Fibroblast of the aortic adventitia (primary cell): ENCODE measurements around the gene LRRC43. TPM values are rescaled to one million over a fixed set of nuclear protein-coding genes. Genes with fewer than 3 reads are reported as not detected.

Experiments
- DNase-seq: peaks from one replicate; pipeline ENCODE4 v3.0.0-alpha.2; 2010; ENCODE audit warnings: low read depth
- H3K4me3 ChIP-seq: 2 replicates; pipeline ENCODE4 v1.5.1; 2011; ENCODE audit warnings: low read depth, mild to moderate bottlenecking, control low read depth, low read length, moderate library complexity
- total RNA-seq: library from RNA; depleted of rRNA; stranded (reverse); fragments of >200 nt; gene quantifications from 2 replicates; pipeline ENCODE4 v1.2.3, GENCODE V29; 2012; ENCODE audit warnings: low replicate concordance
- TF ChIP-seq, protein P1 (sequence below): IDR thresholded peaks from 2 replicates; pipeline ENCODE4 v1.5.1; 2011; ENCODE audit warnings: mild to moderate bottlenecking, low read length, control low read depth, inconsistent platforms; ENCODE audit not compliant: insufficient read depth

Gene LRRC43
- total RNA-seq, 1 donor: 3.5 TPM

DNA sequence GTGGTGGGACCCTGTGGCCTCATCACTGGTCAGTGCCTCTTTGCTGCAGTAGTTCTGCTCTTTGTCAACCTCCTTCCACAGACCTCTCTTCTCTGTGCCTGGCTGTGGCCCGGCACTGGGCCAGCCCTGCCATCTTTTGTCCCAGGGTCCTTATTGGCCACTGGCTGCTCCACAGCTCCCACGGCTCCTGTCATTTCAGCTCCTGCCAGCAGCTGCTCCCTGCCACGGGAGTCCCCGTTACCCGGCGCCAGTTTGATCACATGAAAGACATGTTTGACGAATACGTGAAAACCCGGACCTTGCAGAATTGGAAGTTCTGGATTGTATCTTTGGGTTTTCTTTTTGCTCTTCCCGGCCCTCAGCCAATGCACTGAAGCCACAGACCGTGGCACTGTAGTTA, 44.3 kb upstream of the LRRC43 start:
- TF ChIP-seq, protein P1, sequence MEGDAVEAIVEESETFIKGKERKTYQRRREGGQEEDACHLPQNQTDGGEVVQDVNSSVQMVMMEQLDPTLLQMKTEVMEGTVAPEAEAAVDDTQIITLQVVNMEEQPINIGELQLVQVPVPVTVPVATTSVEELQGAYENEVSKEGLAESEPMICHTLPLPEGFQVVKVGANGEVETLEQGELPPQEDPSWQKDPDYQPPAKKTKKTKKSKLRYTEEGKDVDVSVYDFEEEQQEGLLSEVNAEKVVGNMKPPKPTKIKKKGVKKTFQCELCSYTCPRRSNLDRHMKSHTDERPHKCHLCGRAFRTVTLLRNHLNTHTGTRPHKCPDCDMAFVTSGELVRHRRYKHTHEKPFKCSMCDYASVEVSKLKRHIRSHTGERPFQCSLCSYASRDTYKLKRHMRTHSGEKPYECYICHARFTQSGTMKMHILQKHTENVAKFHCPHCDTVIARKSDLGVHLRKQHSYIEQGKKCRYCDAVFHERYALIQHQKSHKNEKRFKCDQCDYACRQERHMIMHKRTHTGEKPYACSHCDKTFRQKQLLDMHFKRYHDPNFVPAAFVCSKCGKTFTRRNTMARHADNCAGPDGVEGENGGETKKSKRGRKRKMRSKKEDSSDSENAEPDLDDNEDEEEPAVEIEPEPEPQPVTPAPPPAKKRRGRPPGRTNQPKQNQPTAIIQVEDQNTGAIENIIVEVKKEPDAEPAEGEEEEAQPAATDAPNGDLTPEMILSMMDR: no peak
- H3K4me3 ChIP-seq: no peak overlapping the region
- DNase-seq: no peak

DNA sequence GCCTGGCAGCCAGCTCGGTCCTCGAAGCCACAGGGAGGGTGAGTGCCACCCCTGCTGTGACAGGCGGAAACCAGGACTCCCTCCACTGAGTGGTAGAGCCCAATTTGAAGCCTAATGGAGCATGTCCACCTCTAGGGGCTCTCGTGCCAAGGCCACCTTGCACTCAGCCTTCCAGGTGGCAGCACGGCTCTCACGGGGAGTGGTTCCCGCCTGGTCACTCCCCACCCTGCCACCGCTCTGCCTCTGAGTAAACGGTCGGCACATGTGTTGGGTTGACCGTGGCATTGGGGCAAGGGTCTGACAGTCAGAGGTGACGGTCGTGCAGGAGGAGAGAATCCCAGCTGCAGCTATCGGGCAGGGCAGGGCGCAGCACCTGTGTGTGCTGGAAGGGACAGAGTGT, 43.7 kb upstream of the LRRC43 start:
- TF ChIP-seq, protein P1: no peak
- no peak for DNase-seq

DNA sequence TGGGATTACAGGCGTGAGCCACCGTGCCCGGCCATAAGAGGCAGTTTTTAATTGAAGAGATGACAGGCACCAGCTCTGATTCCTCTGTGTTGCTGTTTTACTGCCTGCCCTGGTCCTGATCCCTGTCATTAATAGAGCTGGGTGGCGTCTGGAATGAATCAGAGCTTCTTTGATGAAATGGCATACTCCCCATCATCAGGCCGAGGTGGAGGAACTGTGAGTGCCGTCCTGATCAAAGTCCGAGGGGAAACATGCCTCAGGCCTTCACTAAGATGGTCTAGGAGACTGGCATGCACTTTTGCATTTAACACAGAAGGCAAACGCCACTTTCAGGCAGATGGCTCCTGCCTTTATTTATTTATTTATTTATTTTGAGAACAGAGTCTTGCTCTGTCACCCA, 43.0 kb upstream of the LRRC43 start:
- no peak for DNase-seq
- no peak overlapping the region for H3K4me3 ChIP-seq
- TF ChIP-seq, protein P1: no peak

More for the DNA sequence above, 43.7 kb upstream of the LRRC43 start:
- no peak overlapping the region for H3K4me3 ChIP-seq

DNA sequence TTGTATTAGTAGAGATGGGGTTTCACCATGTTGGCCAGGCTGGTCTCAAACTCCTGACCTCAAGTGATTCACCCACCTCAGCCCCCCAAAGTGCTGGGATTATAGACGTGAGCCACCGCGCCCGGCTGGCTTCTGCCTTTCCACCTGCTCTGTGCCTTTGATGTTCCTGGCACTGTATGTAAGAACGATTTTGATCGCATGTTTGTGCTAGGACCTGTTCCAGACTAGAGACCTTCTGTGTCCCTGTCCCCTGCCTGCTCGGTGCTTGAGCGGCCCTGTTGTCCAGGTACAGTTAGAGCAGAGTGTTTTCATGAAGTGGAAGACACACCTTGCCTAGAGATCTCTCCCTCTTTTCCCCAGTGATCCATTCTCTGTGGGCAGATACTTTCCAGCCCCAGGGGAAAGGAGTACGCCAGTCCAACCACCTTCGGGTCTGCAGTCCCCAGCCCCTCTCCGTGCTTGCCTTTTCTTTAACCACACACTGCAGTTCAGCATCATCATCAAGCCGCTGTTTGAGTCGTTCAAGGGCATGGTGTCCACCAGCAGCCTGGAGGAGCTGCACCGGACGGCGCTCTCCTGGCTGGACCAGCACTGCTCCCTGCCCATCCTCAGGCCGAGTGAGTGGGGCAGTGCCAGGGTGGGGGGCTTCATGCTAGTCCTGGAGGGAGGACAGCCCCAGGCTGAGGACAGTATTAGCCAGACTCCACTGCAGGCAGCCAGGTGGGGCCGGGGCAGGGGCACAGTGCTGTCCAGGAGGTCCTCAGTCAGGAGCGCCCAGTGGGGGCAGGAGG, 42.3 kb upstream of the LRRC43 start:
- no peak for DNase-seq
- no peak overlapping the region for H3K4me3 ChIP-seq
- TF ChIP-seq, protein P1: no peak

DNA sequence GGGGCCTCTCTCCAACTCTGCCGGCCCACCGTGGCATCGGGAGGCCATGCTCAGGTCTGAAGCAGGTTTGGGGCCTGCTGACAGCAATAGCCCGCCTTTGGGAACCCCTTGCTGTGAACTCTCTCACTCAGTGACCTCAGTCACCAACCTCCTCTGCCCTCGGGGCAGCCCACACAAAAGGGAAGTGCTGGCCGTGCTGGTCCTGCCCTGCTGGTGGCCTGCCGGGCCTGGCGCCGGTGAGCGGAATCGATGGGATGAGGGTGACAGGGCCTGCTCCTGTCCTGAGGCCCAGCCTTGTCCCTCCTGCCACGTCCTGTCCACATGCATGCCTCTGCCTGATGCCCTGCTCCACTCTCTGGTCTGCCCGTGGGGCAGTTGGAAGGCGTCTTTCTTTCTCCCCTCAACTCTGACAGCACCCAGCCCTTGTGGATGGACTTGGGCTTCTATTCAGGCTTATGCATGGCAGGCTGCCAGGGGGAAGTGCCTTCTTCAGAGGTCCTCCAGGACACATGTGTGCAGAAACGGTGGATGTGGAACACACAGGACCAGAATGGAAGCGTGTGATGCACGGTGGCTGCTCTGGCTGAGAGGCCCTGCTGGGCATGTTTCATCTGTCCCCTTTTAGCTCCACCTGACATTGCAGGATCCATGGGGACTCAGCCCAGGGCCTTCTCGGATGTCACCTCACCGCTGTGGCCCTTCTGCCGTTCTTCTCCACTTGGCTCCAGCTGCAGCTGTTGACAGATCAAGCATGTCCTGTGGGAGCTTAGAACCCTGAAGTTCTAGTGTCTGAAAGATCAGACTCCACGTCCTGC, 40.8 kb upstream of the LRRC43 start:
- H3K4me3 ChIP-seq: no peak overlapping the region
- no peak for DNase-seq
- TF ChIP-seq, protein P1: no peak

DNA sequence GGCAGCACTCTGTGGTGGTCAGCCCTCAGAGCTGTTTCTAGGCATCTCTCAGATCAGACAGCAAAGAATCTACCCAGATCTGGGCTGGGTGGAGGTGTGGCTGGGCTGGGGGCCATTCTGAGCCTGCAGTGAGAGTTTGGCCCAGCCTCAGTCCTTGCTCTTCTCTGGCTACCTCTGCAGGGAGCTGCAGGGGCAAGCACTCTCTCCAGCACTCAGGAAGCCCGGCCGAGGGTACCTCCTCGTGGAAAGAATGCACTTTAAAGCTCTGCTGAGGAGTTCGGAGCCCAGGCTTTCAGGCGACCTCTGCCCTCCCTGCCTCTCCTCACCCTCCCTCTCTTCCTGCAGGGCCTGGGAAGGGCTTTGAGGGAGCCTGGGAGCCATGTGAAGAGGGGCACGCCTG, 40.1 kb upstream of the LRRC43 start:
- no peak for DNase-seq
- H3K4me3 ChIP-seq: no peak overlapping the region
- TF ChIP-seq, protein P1: no peak
